ENCODE data around the gene CCSER1. TPM values are rescaled to one million over a fixed set of nuclear protein-coding genes. Genes with fewer than 3 reads are reported as not detected.

CCSER1 gene
- total and polyA plus RNA-seq, 2 of the 8 experiments (the other 6 are each of a cell fraction or from before 2014, with no cell fraction given), result 0.26 to 0.84 TPM

DNA sequence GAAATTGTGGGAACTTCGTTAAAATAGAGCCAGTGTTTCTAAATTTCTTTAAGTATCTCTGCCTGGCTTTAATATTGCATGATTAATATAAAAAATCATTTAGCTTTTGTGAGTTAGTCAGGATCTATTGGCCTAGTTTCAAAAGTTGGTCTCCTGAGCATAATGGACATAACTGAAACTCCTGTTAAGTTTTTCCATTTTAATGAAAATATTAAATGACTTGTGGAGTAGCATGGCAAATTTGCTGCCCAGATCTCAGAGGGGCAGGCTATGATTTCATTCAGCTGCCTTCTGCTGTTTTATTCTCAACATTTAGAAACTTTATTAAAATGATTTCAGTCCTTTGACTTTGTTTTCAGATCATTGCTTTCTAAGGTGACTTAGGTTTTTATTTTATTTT is 1213.6 kb downstream of the CCSER1 start:
- Histone ChIP-seq H3K36me3 (ENCODE audit: control insufficient read depth in 2 of 4, insufficient read depth in 4 of 4, low read length in 3 of 4) (no peaks in the 10 kb centered on the region), H3K23ac (ENCODE audit: insufficient read length) (no peak overlapping the region), H3K27me3 (replicated peaks in 1 of 4; ENCODE audit: control insufficient read depth in 3 of 4, extremely low read depth in 1 of 4, insufficient read depth in 3 of 4, low read length in 3 of 4) (no peaks in the 10 kb centered on the region), H4K5ac (ENCODE audit: insufficient read length, low read depth, low read length) (no peak overlapping the region), H3K79me2 (ENCODE audit: control insufficient read depth in 1 of 2, insufficient read depth in 2 of 2, low read length in 2 of 2) (no peaks in the 10 kb centered on the region), H3K79me1 (ENCODE audit: low read depth, low read length) (no peaks in the 10 kb centered on the region), H4K20me1 (replicated peaks in 1 of 2; ENCODE audit: control insufficient read depth in 1 of 2, insufficient read depth in 2 of 2, low read length in 2 of 2) (no peaks in the 10 kb centered on the region), H2BK12ac (ENCODE audit: low read depth, low read length) (no peak overlapping the region), H3K9ac (replicated peaks in 1 of 4; ENCODE audit: extremely low read depth in 1 of 4, low read depth in 3 of 4, low read length in 3 of 4) (no peak overlapping the region), H4K91ac (replicated peaks; ENCODE audit: insufficient read length, low read length) (no peak overlapping the region), H3K9me3 (ENCODE audit: insufficient read depth in 2 of 2, low read depth in 1 of 2, low read length in 1 of 2) (no peaks in the 10 kb centered on the region), H3K4me3 (ENCODE audit: extremely low read depth in 1 of 4, insufficient read depth in 2 of 4, low read depth in 3 of 4, low read length in 4 of 4) (no peak overlapping the region), H3K18ac (ENCODE audit: extremely low read depth, low read length) (no peak overlapping the region), H3K4me1 (replicated peaks in 1 of 4; ENCODE audit: control insufficient read depth in 3 of 4, insufficient read depth in 4 of 4, low read length in 3 of 4) (no peaks in the 10 kb centered on the region), H2BK120ac (replicated peaks; ENCODE audit: low read depth, low read length) (no peak overlapping the region), H3K23me2 (ENCODE audit: low read depth, low read length) (no peaks in the 10 kb centered on the region), H2BK20ac (ENCODE audit: low read length) (no peak overlapping the region), H2BK15ac (ENCODE audit: low read length) (no peak overlapping the region), H2BK5ac (ENCODE audit: low read depth, low read length) (no peak overlapping the region), H3K4ac (replicated peaks; ENCODE audit: insufficient read length, low read depth, low read length) (no peak overlapping the region), H3K56ac (replicated peaks; ENCODE audit: insufficient read length, low read depth, low read length) (no peak overlapping the region), H2AK5ac (ENCODE audit: low read depth, low read length) (no peak overlapping the region), H4K8ac (ENCODE audit: extremely low read depth, insufficient read depth, low read length) (no peak overlapping the region), H2AFZ (ENCODE audit: low read length) (no peak overlapping the region), H3K27ac (ENCODE audit: low read depth, low read length) (no peak overlapping the region), H3K4me2 (ENCODE audit: insufficient read depth in 1 of 2, low read depth in 2 of 2, low read length in 2 of 2) (no peak overlapping the region), H3K14ac (ENCODE audit: insufficient read length) (no peak overlapping the region)
- ChIA-PET CTCF (ENCODE audit: partially characterized antibody) (no interaction called here), POLR2A (ENCODE audit: partially characterized antibody) (no interaction called here)
- 89% methylated on average over 1 of the region's 1 CpG; no CpG with 5 or more reads in 1 of the 2 experiments for WGBS, 2 experiments (ENCODE audit: extremely low coverage in 1 of 2, insufficient coverage in 1 of 2, insufficient read length in 1 of 2, insufficient replicate concordance in 2 of 2, low coverage in 1 of 2, low lambda C conversion rate in 2 of 2, missing lambda C conversion rate in 1 of 2)
- FAIRE-seq, result no peak
- TF ChIP-seq NRF1 (IDR thresholded peaks at IDR 0.05; ENCODE audit: low read depth, low read length) (no peak), SIN3A (conservative IDR thresholded peaks at IDR 0.05 in 1 of 2, IDR thresholded peaks at IDR 0.05 in 1 of 2; ENCODE audit: low read depth in 1 of 2, low read length in 2 of 2) (no peak)
- no peak for DNase-seq (ENCODE audit: low read depth in 1 of 2, low spot score in 2 of 2)
